OCI-LY1 (cell line): ENCODE measurements around the gene EFCAB10.

ENCODE experiments used
- H2AFZ ChIP-seq: fragments of 200-600 bp; sonication (generic), shearing (Covaris generic); 2 replicates; pipeline ENCODE4 v1.6.0; 2014; ENCODE audit warnings: antibody characterized with exemption, mild to moderate bottlenecking, low read length
- H3F3A ChIP-seq: fragments of 200-600 bp; sonication (generic), shearing (Covaris generic); 2 replicates; pipeline ENCODE4 v1.6.0; 2014; ENCODE audit warnings: mild to moderate bottlenecking, antibody characterized with exemption, low read length, moderate library complexity; ENCODE audit not compliant: insufficient read depth
- H3K27ac ChIP-seq: fragments of 200-600 bp; sonication (generic); 2 replicates; pipeline ENCODE4 v1.5.1; 2014; ENCODE audit warnings: low read length, mixed run types, mild to moderate bottlenecking, low read depth; ENCODE audit not compliant: poor library complexity, severe bottlenecking
- H3K27me3 ChIP-seq: fragments of 200-600 bp; sonication (generic); 2 replicates; pipeline ENCODE4 v1.6.0; 2014; ENCODE audit warnings: antibody characterized with exemption, mild to moderate bottlenecking, low read length, moderate library complexity; ENCODE audit not compliant: insufficient read depth
- H3K36me3 ChIP-seq: fragments of 200-600 bp; sonication (generic); 2 replicates; pipeline ENCODE4 v1.6.1; 2014; ENCODE audit warnings: mild to moderate bottlenecking, antibody characterized with exemption, low read length, moderate library complexity, mixed read lengths; ENCODE audit not compliant: insufficient read depth
- H3K4me1 ChIP-seq: fragments of 200-600 bp; sonication (generic); 2 replicates; pipeline ENCODE4 v1.5.1; 2014; ENCODE audit warnings: mild to moderate bottlenecking, low read length, moderate library complexity; ENCODE audit not compliant: insufficient read depth, severe bottlenecking
- H3K4me2 ChIP-seq: fragments of 200-600 bp; sonication (generic), shearing (Covaris generic); 2 replicates; pipeline ENCODE4 v1.6.1; 2014; ENCODE audit warnings: low read length
- H3K4me3 ChIP-seq: fragments of 200-600 bp; sonication (generic); 2 replicates; pipeline ENCODE4 v1.5.1; 2014; ENCODE audit warnings: low read length, low read depth, mild to moderate bottlenecking, mixed read lengths; ENCODE audit not compliant: poor library complexity, severe bottlenecking
- H3K79me2 ChIP-seq: fragments of 200-600 bp; shearing (Covaris generic); 2 replicates; pipeline ENCODE4 v1.6.1; 2016; ENCODE audit warnings: mixed run types, low read length, mixed read lengths; ENCODE audit not compliant: insufficient read depth
- H3K9ac ChIP-seq: fragments of 200-600 bp; sonication (generic), shearing (Covaris generic); 2 replicates; pipeline ENCODE4 v1.6.1; 2014; ENCODE audit warnings: mild to moderate bottlenecking, low read length, mixed read lengths
- H3K9me2 ChIP-seq: fragments of 200-600 bp; sonication (generic), shearing (Covaris generic); 2 replicates; pipeline ENCODE4 v1.6.1; 2014; ENCODE audit warnings: low read depth, mild to moderate bottlenecking, low read length, mixed read lengths
- H3K9me3 ChIP-seq: fragments of 200-600 bp; shearing (Covaris generic); 2 replicates; pipeline ENCODE4 v1.6.1; 2014; ENCODE audit warnings: low read length, mixed read lengths
- H4K20me1 ChIP-seq: fragments of 200-600 bp; sonication (generic), shearing (Covaris generic); 2 replicates; pipeline ENCODE4 v1.6.0; 2016; ENCODE audit warnings: mild to moderate bottlenecking, low read length; ENCODE audit not compliant: insufficient read depth
- EZH2 ChIP-seq: fragments of 200-600 bp; sonication (generic), shearing (Covaris generic); IDR thresholded peaks from 2 replicates; pipeline ENCODE4 v1.8.0; 2017; ENCODE audit warnings: borderline replicate concordance, mixed run types, mild to moderate bottlenecking, antibody characterized with exemption, low read length, moderate library complexity, mixed read lengths
- TF ChIP-seq, protein P1 (sequence below): fragments of 200-600 bp; sonication (generic), shearing (Covaris generic); IDR thresholded peaks from 2 replicates; pipeline ENCODE4 v1.5.1; 2017; ENCODE audit warnings: mild to moderate bottlenecking, antibody characterized with exemption, low read length, moderate library complexity, mixed read lengths

EFCAB10 gene

DNA sequence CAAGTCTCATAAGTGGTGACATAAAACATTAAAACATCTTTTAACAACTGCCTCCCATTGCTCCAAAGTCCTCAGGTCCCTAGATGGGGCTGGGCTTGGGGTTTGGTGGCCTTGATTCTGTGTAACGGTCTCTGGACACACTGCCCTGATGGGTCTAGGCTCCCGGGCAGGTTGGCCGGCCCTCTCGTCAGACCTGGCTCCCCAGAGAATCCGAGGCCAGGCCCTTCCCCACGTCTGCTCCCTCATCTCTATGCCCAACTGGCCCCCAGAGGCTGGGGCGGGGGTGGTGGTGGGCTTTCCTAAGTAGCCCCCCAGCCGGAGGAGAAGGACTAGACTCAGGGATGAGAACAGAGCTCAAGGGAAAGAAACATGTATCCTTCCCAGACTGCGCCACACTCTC, 31.5 kb upstream of the EFCAB10 start:
- H3K36me3 ChIP-seq, result no peaks in the 10 kb centered on the region
- H3K4me3 ChIP-seq, result no peak overlapping the region
- H3K79me2 ChIP-seq, result no peaks in the 10 kb centered on the region

DNA sequence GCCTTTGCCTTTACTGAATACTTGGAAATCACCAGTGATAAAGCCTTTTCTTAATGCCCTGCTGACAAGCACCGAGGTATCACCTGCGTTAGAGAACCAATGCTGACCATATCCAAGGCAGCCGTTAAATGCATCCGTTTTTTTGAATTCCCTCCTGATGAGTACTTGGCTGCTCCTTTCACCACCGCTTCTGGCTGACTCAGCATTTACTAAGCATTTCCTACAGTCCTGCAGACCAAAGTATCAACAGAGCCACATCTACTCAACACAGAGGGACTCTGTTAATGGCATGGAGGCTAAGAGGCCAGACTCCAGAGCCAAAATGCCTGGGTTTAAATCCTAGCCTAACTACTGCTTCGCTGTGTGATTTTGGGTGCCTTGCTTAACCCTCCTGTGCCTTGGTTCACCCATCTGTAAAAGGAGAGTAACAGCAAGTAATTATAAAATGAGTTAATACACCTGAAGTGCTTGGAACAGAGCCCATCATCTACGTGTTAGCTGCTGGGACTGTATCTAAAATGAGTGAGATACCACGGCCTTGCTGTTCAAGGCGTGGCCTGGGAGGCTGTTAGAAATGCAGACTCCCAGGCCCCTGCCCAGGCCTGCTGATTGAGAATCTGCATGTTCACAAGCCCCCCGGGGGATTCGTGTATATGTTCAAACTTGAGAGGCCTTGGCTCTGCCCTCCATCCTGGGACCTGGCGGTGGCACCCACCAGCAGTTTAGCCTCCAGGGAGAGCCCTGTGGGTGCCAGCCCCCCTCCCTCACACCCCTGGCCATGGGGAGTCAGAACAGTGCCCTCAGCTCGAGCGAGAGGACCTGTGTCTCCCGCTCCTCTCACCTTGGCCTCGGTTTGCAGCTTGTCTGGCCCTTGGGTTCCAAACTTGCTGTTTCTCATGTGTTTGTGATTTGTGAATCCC, 30.8 kb upstream of the EFCAB10 start:
- H3K4me1 ChIP-seq, result no peaks in the 10 kb centered on the region
- no peaks in the 10 kb centered on the region for H4K20me1 ChIP-seq
- no peaks in the 10 kb centered on the region for H3K79me2 ChIP-seq
- no peak for TF ChIP-seq EZH2
- TF ChIP-seq, protein P1, sequence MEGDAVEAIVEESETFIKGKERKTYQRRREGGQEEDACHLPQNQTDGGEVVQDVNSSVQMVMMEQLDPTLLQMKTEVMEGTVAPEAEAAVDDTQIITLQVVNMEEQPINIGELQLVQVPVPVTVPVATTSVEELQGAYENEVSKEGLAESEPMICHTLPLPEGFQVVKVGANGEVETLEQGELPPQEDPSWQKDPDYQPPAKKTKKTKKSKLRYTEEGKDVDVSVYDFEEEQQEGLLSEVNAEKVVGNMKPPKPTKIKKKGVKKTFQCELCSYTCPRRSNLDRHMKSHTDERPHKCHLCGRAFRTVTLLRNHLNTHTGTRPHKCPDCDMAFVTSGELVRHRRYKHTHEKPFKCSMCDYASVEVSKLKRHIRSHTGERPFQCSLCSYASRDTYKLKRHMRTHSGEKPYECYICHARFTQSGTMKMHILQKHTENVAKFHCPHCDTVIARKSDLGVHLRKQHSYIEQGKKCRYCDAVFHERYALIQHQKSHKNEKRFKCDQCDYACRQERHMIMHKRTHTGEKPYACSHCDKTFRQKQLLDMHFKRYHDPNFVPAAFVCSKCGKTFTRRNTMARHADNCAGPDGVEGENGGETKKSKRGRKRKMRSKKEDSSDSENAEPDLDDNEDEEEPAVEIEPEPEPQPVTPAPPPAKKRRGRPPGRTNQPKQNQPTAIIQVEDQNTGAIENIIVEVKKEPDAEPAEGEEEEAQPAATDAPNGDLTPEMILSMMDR, result no peak
- H3K4me3 ChIP-seq, result no peak overlapping the region
- no peaks in the 10 kb centered on the region for H3K9me3 ChIP-seq
- no peak overlapping the region for H2AFZ ChIP-seq
- no peaks in the 10 kb centered on the region for H3F3A ChIP-seq
- no peak overlapping the region for H3K27ac ChIP-seq
- H3K36me3 ChIP-seq, result no peaks in the 10 kb centered on the region
- no peaks in the 10 kb centered on the region for H3K9me2 ChIP-seq
- no peak overlapping the region for H3K9ac ChIP-seq
- 0 out of 2 replicates have a peak, but pooled peaks cover 3% of the 10 kb centered on the region for H3K27me3 ChIP-seq
- no peak overlapping the region for H3K4me2 ChIP-seq

More for the DNA sequence above, 31.5 kb upstream of the EFCAB10 start:
- Histone ChIP-seq H3K27me3 (0 out of 2 replicates have a peak, but pooled peaks cover 3% of the 10 kb centered on the region), H3K4me2 (no peak overlapping the region), H3K9ac (no peak overlapping the region), H2AFZ (no peak overlapping the region), H3K9me3 (no peaks in the 10 kb centered on the region), H3K9me2 (no peaks in the 10 kb centered on the region), H3K27ac (no peak overlapping the region), H3F3A (no peaks in the 10 kb centered on the region), H4K20me1 (no peaks in the 10 kb centered on the region), H3K4me1 (no peaks in the 10 kb centered on the region)
- no peak for TF ChIP-seq EZH2
- TF ChIP-seq, protein P1, result no peak

DNA sequence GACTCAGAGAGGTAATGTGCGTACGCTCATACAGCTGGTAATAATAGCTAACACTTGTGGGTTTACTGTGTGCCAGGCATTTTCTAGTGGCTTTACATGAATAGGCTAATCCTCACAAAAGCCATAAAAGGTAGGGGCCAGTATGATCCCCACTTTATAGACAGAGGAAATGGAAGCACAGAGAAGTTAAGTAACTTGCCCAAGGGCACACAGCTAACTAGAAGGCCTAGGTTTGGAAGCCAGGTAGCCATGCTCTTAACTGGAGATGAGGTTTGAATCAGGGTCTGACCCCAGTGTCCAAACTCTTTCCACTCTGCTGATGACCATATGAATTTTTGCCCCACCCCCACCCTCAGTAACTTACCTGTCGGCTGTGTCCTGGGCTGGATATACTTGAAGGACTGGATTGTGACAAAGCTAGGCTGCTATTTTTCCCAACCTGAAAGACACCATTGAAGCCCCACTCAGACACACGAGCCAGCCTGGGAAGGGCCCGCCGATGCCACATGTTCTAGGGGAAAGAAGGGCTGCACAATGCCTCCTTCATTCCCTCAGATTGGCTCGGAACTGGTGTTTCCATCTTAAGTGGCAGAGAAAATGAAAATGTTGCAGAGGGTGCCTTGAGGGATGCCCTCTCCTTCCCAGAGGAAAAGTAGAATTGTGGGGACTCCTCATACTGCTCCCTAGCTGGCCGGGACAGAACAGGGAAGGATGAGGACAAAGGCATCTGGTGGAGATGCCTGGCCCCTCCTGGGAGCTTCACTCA, 29.1 kb upstream of the EFCAB10 start:
- Histone ChIP-seq H3K4me2 (no peak overlapping the region), H3K9ac (no peak overlapping the region), H3K9me3 (no peaks in the 10 kb centered on the region), H3K4me3 (no peak overlapping the region), H3K4me1 (no peaks in the 10 kb centered on the region), H3K27me3 (0 out of 2 replicates have a peak, but pooled peaks cover 3% of the 10 kb centered on the region), H3K9me2 (no peaks in the 10 kb centered on the region), H3K27ac (no peak overlapping the region), H2AFZ (no peak overlapping the region), H3K36me3 (no peaks in the 10 kb centered on the region), H4K20me1 (no peaks in the 10 kb centered on the region), H3K79me2 (no peaks in the 10 kb centered on the region), H3F3A (no peaks in the 10 kb centered on the region)
- TF ChIP-seq EZH2, result no peak
- TF ChIP-seq, protein P1, result no peak
